ENCODE data around the gene IFTAP. TPM values are rescaled to one million over a fixed set of nuclear protein-coding genes. Genes with fewer than 3 reads are reported as not detected.

The IFTAP gene
- total and polyA plus RNA-seq, 2 donors (not counting 3 experiments of a cell fraction or from before 2014, with no cell fraction given) = 15.8 to 19.6 TPM

- H3K9me1 ChIP-seq (replicated peaks; ENCODE audit: control insufficient read depth, extremely low read depth, insufficient read depth, low read length) = no peaks in the 10 kb centered on the region
- H3K27me3 ChIP-seq (ENCODE audit: control insufficient read depth in 2 of 2, insufficient read depth in 2 of 2, low read length in 2 of 2) = no peaks in the 10 kb centered on the region
- H3K9ac ChIP-seq (replicated peaks; ENCODE audit: extremely low read depth, insufficient read depth, low read length) = no peak overlapping the region
- no peaks in the 10 kb centered on the region for H4K20me1 ChIP-seq (replicated peaks; ENCODE audit: control insufficient read depth, extremely low read depth, insufficient read depth, low read length)
- no peaks in the 10 kb centered on the region for H3K36me3 ChIP-seq (ENCODE audit: control insufficient read depth in 2 of 2, extremely low read depth in 1 of 2, insufficient read depth in 2 of 2, low read length in 2 of 2)
- DNase-seq (ENCODE audit: low read depth, low spot score) (no peak), FAIRE-seq (no peak)
- no TSS peak for BruUV-seq (replicated peaks)
- no peak overlapping the region for H3K4me2 ChIP-seq (ENCODE audit: insufficient read depth, low read length)
- H3K27ac ChIP-seq (ENCODE audit: insufficient read depth, low read depth, low read length) = no peak overlapping the region
- CTCF ChIA-PET = no interaction called here
- H2AFZ ChIP-seq (ENCODE audit: low read depth, low read length) = no peak overlapping the region
- H3K9me3 ChIP-seq (replicated peaks; ENCODE audit: control insufficient read depth, insufficient read depth, low read length) = no peaks in the 10 kb centered on the region
- no peak overlapping the region for H3K4me3 ChIP-seq (replicated peaks in 1 of 3; ENCODE audit: insufficient read depth in 1 of 3, low read depth in 1 of 3, low read length in 3 of 3)
- H3K79me2 ChIP-seq (ENCODE audit: control insufficient read depth, insufficient read depth, low read length) = no peaks in the 10 kb centered on the region
- POLR2A ChIA-PET = no interaction called here
- H3K4me1 ChIP-seq (ENCODE audit: control insufficient read depth, extremely low read depth, insufficient read depth, low read length) = peaks cover 2% of the 10 kb centered on the region
- TF ChIP-seq MYC (IDR thresholded peaks at IDR 0.05; ENCODE audit: low read depth, low read length) = no peak
- TF ChIP-seq MAX (IDR thresholded peaks at IDR 0.05; ENCODE audit: insufficient read depth, insufficient read length) = no peak
- no peak for TF ChIP-seq GATA2 (IDR thresholded peaks at IDR 0.05; ENCODE audit: insufficient read depth, insufficient read length, low read depth, low read length)
- TF ChIP-seq JUN (IDR thresholded peaks at IDR 0.05; ENCODE audit: borderline replicate concordance, insufficient read depth, insufficient read length, low read depth) = no peak
- no peak for TF ChIP-seq POLR2A (IDR thresholded peaks at IDR 0.05; ENCODE audit: low read depth, low read length)
- TF ChIP-seq CTCF (IDR thresholded peaks at IDR 0.05; ENCODE audit: extremely low read depth in 1 of 2, insufficient read depth in 1 of 2, low read depth in 1 of 2, low read length in 2 of 2) = no peak
- TF ChIP-seq POLR2AphosphoS5 (IDR thresholded peaks at IDR 0.05; ENCODE audit: insufficient read depth, low read depth, low read length) = no peak
- TF ChIP-seq EZH2 (IDR thresholded peaks at IDR 0.05; ENCODE audit: borderline replicate concordance, low read depth, low read length, severe bottlenecking) = no peak
- intact Hi-C loops (cut with micrococcal nuclease) (no loop called here), dilution Hi-C loops (cut with MboI; ENCODE audit: extremely low pct_ligation_motif_present, low sequenced_read_pairs) (no loop called here)
Measured at GRCh38 chr11:36615826-36616225, 21.5 kb downstream of the IFTAP start.

All from endothelial cell of umbilical vein (primary cell).